ENCODE data around the gene NID1. TPM values are rescaled to one million over a fixed set of nuclear protein-coding genes. Genes with fewer than 3 reads are reported as not detected.
A peak's percentile ranks its signal among the peaks of the same experiment; 100 is the strongest.

Gene NID1
- total RNA-seq, 1 donor from 2014 or later = 186 TPM

GRCh38 chr1:235999259-235999925, 65.5 kb downstream of the NID1 start:
- peaks cover 3% of the 10 kb centered on the region for H3K27me3 Mint-ChIP-seq (ENCODE audit: unreplicated experiment)
- H3K36me3 Mint-ChIP-seq (ENCODE audit: low read depth, unreplicated experiment) = peaks cover 19% of the 10 kb centered on the region
- DNase-seq (ENCODE audit: low spot score) = no peak
- H3K9me3 Mint-ChIP-seq (ENCODE audit: unreplicated experiment) = no peaks in the 10 kb centered on the region
- peaks cover 49% of the 10 kb centered on the region for H3K4me1 Mint-ChIP-seq (ENCODE audit: unreplicated experiment)
- no peak for TF ChIP-seq CTCF (IDR thresholded peaks at IDR 0.05; ENCODE audit: unreplicated experiment)
- H3K4me3 Mint-ChIP-seq (ENCODE audit: unreplicated experiment) = peak overlapping the region; percentile 66
- peak overlapping the region; percentile 65 for H3K27ac Mint-ChIP-seq (ENCODE audit: unreplicated experiment)

DNA sequence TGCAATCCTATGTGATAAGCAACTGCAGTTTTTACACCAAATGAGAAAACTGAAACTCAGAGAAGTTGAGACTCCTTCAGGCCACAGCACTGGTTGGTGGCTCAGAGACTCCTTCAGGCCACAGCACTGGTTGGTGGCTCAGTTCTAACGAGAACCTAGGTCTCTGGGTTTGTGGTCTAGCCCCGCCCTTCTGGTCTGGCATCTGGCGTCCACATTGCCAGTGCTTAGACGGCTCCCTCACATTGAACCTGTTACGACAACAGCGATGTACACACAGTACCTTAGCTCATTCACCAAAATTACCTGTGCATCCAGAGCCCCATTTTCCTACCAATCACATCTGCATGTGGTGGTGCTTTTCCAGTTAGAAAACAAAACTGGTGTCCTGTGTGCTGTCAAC, 66.1 kb downstream of the NID1 start:
- Mint-ChIP-seq H3K27me3 (ENCODE audit: unreplicated experiment) (peaks cover 3% of the 10 kb centered on the region), H3K36me3 (ENCODE audit: low read depth, unreplicated experiment) (peaks cover 19% of the 10 kb centered on the region), H3K4me3 (ENCODE audit: unreplicated experiment) (no peak overlapping the region), H3K4me1 (ENCODE audit: unreplicated experiment) (peaks cover 44% of the 10 kb centered on the region), H3K27ac (ENCODE audit: unreplicated experiment) (peak overlapping the region; percentile 65), H3K9me3 (ENCODE audit: unreplicated experiment) (no peaks in the 10 kb centered on the region)
- no peak for DNase-seq (ENCODE audit: low spot score)
- TF ChIP-seq CTCF (IDR thresholded peaks at IDR 0.05; ENCODE audit: unreplicated experiment) = no peak

GRCh38 chr1:235997931-235998330, 67.0 kb downstream of the NID1 start:
- Mint-ChIP-seq H3K4me1 (ENCODE audit: unreplicated experiment) (peaks cover 39% of the 10 kb centered on the region), H3K27ac (ENCODE audit: unreplicated experiment) (no peak overlapping the region), H3K4me3 (ENCODE audit: unreplicated experiment) (no peak overlapping the region), H3K9me3 (ENCODE audit: unreplicated experiment) (no peaks in the 10 kb centered on the region), H3K36me3 (ENCODE audit: low read depth, unreplicated experiment) (peaks cover 23% of the 10 kb centered on the region), H3K27me3 (ENCODE audit: unreplicated experiment) (peaks cover 3% of the 10 kb centered on the region)
- TF ChIP-seq CTCF (IDR thresholded peaks at IDR 0.05; ENCODE audit: unreplicated experiment) = no peak
- DNase-seq (ENCODE audit: low spot score) = no peak

- peaks cover 7% of the 10 kb centered on the region for H3K27me3 Mint-ChIP-seq (ENCODE audit: unreplicated experiment)
- H3K9me3 Mint-ChIP-seq (ENCODE audit: unreplicated experiment) = no peaks in the 10 kb centered on the region
- peaks cover 24% of the 10 kb centered on the region for H3K36me3 Mint-ChIP-seq (ENCODE audit: low read depth, unreplicated experiment)
- no peak overlapping the region for H3K27ac Mint-ChIP-seq (ENCODE audit: unreplicated experiment)
- peaks cover 30% of the 10 kb centered on the region for H3K4me1 Mint-ChIP-seq (ENCODE audit: unreplicated experiment)
- no peak for DNase-seq (ENCODE audit: low spot score)
- TF ChIP-seq CTCF (IDR thresholded peaks at IDR 0.05; ENCODE audit: unreplicated experiment) = no peak
- no peak overlapping the region for H3K4me3 Mint-ChIP-seq (ENCODE audit: unreplicated experiment)
Measured at GRCh38 chr1:235997049-235997448, 67.8 kb downstream of the NID1 start.

GRCh38 chr1:235996048-235996785, 68.7 kb downstream of the NID1 start:
- Mint-ChIP-seq H3K4me3 (ENCODE audit: unreplicated experiment) (no peak overlapping the region), H3K4me1 (ENCODE audit: unreplicated experiment) (peaks cover 22% of the 10 kb centered on the region), H3K36me3 (ENCODE audit: low read depth, unreplicated experiment) (peaks cover 23% of the 10 kb centered on the region), H3K27ac (ENCODE audit: unreplicated experiment) (no peak overlapping the region), H3K9me3 (ENCODE audit: unreplicated experiment) (no peaks in the 10 kb centered on the region), H3K27me3 (ENCODE audit: unreplicated experiment) (peaks cover 7% of the 10 kb centered on the region)
- no peak for DNase-seq (ENCODE audit: low spot score)
- no peak for TF ChIP-seq CTCF (IDR thresholded peaks at IDR 0.05; ENCODE audit: unreplicated experiment)

All from endothelial cell (in vitro differentiated cells).